ENCODE results near the gene PJA2.

DNA sequence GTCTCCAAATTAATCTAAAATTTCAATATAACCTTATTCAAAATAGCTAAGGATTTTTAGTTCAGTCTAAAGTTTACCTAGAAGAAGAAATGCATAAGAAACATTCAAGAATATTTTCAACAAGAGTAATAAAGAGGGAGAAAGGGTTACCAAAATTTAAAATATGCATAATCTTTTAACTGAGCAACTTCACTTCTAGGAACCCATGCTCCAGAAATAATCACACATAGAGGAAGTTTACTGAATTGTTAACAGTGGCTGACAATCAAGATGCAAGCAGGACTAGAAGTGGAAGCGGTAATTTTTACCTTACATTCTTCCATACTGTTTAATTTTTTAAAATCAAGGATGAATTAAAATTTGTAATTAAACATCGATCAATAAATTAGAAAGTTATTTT is 1.9 kb downstream of the PJA2 start:
- no peak for TF ChIP-seq LEF1 (IDR thresholded peaks at IDR 0.05; ENCODE audit: borderline replicate concordance)
- TF ChIP-seq CTBP1 (IDR thresholded peaks at IDR 0.05; ENCODE audit: borderline replicate concordance), result no peak
- no peak for TF ChIP-seq BHLHE40 (IDR thresholded peaks at IDR 0.05; ENCODE audit: borderline replicate concordance)

All from HEK293T (cell line).